Measurements from ENCODE around the gene ZNHIT3.
"Not testable (repeated sequence)": the region's sequence is repeated elsewhere in the genome, so short reads cannot be mapped to it uniquely, and the experiment has no call there.

The ZNHIT3 gene

GRCh38 chr17:36485027-36485426 is 1.5 kb upstream of the ZNHIT3 start:
- no peak for DNase-seq

- DNase-seq: no peak
Measured at GRCh38 chr17:36485805-36486203, 677 bp upstream of the ZNHIT3 start.

DNA sequence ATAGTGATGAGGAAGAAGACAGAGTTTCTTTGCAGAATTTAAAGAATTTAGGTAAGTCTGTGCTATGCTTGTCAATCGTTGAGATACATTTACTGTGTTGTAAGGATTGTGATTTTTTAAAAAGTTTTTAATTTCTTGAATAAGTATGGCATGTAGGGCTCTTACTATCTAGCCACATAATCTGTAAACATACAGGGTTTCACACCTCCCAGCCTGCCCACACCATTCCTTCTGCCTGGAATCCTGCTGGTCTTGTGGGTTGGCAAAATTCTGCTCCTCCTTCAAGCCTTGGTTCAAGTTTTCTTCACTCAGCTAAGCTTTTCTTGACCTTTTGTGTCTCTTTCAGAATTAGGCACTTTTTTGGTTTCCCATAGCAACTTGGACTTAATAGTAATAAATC is 7.5 kb downstream of the ZNHIT3 start:
- no peak for DNase-seq

DNA sequence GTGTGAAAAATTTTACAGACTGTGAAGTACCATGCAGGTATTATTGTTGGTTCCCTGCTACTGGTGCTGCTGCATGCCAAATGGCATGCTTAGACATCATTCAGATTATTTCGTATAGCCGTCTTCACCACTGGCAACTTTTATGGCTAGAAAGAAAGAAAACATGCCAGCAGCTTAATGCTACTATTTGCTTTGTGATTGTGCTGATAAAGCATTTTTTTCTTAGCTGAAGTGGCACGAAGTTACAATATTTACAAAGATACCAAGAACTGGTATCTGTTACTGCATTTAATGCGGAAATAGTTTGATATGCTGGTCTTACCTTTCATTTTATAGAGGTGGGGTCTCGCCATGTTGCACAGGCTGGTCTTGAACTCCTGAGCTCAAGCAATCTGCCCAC is 8.2 kb downstream of the ZNHIT3 start:
- no peak for DNase-seq

GRCh38 chr17:36495076-36495578 is 8.6 kb downstream of the ZNHIT3 start:
- no peak for DNase-seq

GRCh38 chr17:36496018-36496789 is 9.7 kb downstream of the ZNHIT3 start:
- DNase-seq: no peak

- no peak for DNase-seq
Measured at GRCh38 chr17:36498155-36498554, 11.7 kb downstream of the ZNHIT3 start.

- DNase-seq: no peak
Measured at GRCh38 chr17:36498560-36499300, 12.2 kb downstream of the ZNHIT3 start.

- no peak for DNase-seq
Measured at GRCh38 chr17:36500745-36501225, 14.3 kb downstream of the ZNHIT3 start.

DNA sequence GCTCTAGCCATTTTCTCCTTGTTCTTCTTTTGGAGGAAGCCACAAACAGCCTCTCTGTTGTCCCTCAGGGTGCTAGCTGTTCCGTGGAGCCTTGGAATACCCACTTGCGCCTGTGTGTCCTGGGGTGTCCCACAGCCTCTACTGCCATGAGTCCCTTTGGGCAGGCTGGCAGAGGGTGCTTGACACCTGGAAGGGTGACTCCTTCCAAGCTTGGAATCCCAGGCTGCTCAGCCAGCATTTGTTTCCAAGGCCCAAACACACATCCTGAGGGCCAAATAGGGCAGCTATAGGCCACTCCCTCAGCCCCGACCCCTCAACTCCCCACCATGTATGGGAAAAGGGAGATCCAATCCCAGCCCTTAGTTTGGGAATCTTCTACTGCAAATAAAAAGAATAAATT is 14.9 kb downstream of the ZNHIT3 start:
- DNase-seq: no peak

- DNase-seq: no peak
Measured at GRCh38 chr17:36501963-36502362, 15.5 kb downstream of the ZNHIT3 start.

DNA sequence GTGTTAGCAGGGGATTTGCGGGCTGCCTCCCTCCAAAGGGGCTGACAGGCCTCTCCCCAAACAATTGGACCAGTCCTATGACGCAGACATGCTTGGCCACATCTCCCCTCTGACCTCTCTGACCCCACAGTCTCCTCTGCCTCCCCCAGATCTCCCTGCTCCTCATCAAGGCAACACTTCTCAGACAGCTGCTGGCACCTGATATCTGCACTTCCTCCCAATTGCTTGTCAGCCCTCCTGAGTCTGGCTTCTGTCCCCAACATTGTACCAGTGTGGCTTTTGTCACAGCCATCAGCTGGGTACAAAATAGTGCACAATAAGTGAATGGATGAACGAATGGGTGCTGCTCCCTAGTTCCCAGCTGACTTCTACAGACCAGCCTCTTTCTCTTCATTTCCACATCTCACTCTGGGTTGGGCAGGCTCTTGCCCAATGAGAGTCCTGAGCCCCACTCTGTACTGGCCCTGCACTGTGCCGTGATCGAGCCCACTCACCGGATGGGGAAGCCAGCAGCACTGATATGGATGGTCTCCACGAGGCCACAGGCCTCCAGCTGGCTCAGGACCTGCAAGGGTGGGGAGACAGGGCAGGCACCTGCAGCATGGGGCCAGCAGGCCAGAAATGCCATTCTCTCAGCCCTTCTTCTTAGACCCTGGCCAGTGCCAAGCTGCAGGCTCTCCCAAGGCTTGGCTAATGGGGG is 17.1 kb downstream of the ZNHIT3 start:
- DNase-seq: no peak

- DNase-seq: no peak
Measured at GRCh38 chr17:36504156-36504545, 17.7 kb downstream of the ZNHIT3 start.

GRCh38 chr17:36505171-36505570 is 18.7 kb downstream of the ZNHIT3 start:
- DNase-seq: no peak

DNA sequence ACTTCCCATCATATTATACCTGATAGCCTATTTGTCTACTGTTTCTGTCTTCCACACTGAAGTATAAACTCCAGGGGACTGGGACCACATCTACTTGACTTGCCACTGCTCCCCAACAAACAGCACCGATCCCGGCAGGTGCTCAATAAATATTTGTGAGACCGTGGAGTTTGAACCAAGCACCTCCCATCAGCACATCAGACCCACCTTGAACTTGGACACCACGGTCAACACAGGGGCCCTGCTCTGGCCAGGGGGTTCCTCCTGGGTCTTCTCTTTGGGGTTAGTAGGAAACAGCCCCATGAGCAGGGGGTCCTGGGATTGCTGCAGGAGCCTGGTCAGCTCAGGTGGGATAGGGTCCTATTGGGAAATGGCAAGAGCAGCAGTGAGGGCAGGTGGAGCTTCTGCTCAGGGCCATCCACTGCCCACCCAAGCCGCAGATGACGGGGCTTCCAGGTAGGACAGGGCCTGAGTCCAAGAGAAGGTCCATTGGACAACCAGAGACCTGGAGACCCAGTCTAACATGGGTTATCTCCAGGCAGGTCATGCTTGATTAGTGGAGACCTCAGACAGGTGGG is 19.9 kb downstream of the ZNHIT3 start:
- DNase-seq: no peak

- DNase-seq: no peak
Measured at GRCh38 chr17:36506831-36507230, 20.4 kb downstream of the ZNHIT3 start.

DNA sequence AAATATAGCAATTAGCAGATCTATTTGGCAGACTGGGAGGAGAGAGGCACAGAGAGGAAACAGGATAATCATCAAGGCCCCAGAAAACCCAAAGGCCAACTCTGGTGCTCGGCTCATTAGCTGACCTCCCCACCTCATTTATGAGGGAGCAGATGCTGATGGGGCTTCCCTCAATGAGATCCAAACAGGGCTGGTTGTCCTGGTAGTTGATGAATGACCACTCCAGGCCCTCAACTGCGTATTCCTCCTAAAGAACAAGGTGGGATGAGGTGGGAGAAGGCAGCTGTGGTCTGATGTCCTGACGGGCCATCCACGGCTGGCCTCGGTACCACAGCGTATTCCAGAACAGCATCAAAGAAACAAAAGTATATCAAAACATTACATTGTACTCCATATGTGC is 20.8 kb downstream of the ZNHIT3 start:
- no peak for DNase-seq

DNA sequence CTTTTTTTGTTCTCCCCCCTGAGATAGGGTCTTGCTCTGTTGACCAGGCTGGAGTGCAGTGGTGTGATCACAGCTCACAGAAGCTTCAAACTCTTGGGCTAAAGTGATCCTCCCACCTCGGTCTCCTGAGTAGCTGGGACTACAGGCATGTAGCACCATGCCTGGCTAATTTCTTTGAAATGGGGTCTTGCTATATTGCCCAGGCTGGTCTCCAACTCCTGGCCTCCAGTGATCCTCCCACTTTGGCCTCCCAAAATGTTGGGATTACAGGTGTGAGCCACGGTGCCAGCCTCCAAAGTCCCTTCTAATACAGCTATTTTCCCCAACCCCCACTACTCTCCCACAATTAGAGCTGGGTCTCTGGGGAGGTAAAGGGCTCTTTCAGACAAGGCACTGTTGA is 22.0 kb downstream of the ZNHIT3 start:
- DNase-seq: not testable (repeated sequence)

DNA sequence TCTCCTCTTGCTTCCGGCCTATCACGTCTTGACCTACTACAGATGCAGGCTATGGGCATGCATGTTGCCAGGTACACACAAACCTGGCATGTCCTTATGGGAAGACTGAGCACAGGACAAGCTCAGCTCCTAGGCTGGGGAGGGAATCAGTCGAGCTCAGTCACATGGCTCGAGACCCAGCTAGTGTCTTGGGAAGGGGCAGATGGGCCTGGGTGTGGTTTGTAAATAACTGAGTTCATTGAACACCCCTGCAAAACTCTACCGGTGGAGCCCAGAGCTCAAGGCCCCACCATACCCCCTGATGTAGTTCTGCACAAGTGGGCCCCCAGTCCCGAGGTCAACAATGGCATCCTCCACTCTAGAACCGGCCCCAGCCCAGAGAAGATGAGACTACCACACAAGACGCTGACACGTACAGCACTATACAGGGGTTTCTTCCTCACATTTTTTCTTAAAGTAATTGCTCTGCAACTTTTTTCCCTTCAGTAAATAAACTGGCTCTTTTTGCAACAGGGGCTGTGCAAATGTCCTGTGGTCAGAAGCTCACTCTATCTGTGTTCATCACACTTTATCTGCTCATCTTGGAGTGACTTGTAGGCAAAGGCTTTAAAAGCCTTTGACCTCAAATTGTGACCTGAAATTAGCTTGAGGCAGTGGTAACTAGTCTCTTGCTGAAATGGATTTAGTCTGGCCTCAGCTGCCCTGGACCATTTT is 22.9 kb downstream of the ZNHIT3 start:
- DNase-seq: no peak

GRCh38 chr17:36510636-36511035 is 24.2 kb downstream of the ZNHIT3 start:
- DNase-seq: no peak

- no peak for DNase-seq
Measured at GRCh38 chr17:36511216-36511615, 24.7 kb downstream of the ZNHIT3 start.

DNA sequence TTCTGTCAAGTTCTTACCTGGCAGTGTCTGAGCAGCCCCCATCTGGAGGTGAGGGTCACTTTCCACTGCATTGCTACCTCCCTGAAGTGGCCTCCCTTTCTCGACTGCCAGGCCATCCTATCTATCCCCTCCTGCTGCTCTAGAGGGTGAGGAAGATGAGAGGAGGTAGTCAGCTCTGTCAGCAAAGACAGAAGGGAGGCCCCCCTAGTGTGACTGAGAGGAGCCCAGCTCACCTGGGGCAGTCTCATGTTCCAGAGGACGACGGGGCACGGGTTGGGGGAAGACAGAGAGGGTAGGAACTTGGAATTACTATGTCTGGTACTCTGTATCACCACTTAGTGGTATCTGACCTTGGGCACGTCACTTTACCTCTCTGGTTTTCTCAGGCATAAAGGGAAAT is 26.2 kb downstream of the ZNHIT3 start:
- no peak for DNase-seq

- no peak for DNase-seq
Measured at GRCh38 chr17:36514856-36515255, 28.4 kb downstream of the ZNHIT3 start.
